Parathyroid adenoma (tissue), 2 donors: Measurements from ENCODE around the gene TMED1.

Experiments
- H2AFZ ChIP-seq: fragments of 300-600 bp; sonication (generic); one replicate; pipeline ENCODE4 v1.7.0; 2017; ENCODE audit warnings: antibody characterized with exemption, mild to moderate bottlenecking
- H3K27ac ChIP-seq: fragments of 300-600 bp; sonication (generic); one replicate; pipeline ENCODE4 v1.7.0; 2017
- H3K27me3 ChIP-seq: fragments of 300-600 bp; sonication (generic); one replicate; pipeline ENCODE4 v1.7.0; 2017; ENCODE audit warnings: low read length; ENCODE audit not compliant: control insufficient read depth, insufficient read depth
- H3K36me3 ChIP-seq: fragments of 300-600 bp; sonication (generic); one replicate; pipeline ENCODE4 v1.7.0; 2017; ENCODE audit warnings: low read length; ENCODE audit not compliant: control insufficient read depth, insufficient read depth
- H3K4me1 ChIP-seq: fragments of 300-600 bp; sonication (generic); one replicate; pipeline ENCODE4 v1.7.0; 2017; ENCODE audit warnings: control low read depth
- H3K4me2 ChIP-seq: fragments of 300-600 bp; sonication (generic); one replicate; pipeline ENCODE4 v1.7.0; 2017; ENCODE audit warnings: low read length
- H3K4me3 ChIP-seq: fragments of 300-600 bp; sonication (generic); one replicate; pipeline ENCODE4 v1.7.0; 2017; ENCODE audit warnings: low read depth, low read length
- H3K79me2 ChIP-seq: fragments of 300-600 bp; sonication (generic); one replicate; pipeline ENCODE4 v1.7.0; 2017; ENCODE audit warnings: control low read depth
- H3K9ac ChIP-seq: fragments of 300-600 bp; sonication (generic); one replicate; pipeline ENCODE4 v1.7.0; 2017; ENCODE audit warnings: mild to moderate bottlenecking
- H3K9me3 ChIP-seq: fragments of 300-600 bp; sonication (generic); one replicate; pipeline ENCODE4 v1.7.0; 2017; ENCODE audit warnings: low read length; ENCODE audit not compliant: control insufficient read depth
- TF ChIP-seq, protein P1 (sequence below): fragments of 300-600 bp; sonication (generic); IDR thresholded peaks from one replicate; pipeline ENCODE4 v1.7.0; 2017; ENCODE audit warnings: antibody characterized with exemption, mild to moderate bottlenecking
- donor health status: primary hyperparathyroidism.

TMED1 gene

DNA sequence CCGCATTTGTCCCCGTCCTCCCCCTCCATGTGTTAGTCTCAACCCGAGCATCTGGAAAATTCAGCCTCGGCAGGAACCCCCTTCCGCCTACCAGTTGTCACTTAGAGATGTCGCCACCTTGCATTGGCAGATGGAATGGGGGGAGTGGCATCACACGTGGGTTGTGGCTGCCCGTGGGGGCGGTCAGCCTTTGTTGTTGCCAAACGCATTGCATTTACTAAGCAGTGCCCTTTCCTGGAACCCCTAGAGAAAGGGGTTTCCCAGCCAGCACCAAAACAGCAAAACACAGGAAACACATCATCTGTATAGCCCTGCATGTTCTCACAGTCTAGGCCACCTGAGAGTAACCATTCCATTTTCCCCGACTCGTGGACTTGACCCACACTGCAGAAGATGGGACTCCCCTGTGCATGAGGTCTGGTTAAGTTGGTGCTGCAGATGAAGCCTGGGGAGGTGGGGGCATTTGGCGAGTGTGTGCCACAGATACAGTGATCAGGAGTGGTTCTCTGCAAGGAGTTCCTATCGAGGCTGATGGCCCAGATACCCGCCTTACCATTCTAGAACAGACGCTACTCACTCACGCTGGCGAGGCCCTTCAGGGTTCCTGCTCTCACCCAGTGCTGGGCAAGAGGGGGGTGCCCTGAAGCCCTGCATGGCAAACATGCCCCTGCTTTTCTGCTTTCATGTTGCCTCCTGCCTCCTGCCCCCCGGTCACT, 38.3 kb downstream of the TMED1 start:
- no peak overlapping the region for H3K9ac ChIP-seq
- H3K4me1 ChIP-seq: peaks cover 3% of the 10 kb centered on the region
- H3K9me3 ChIP-seq: no peaks in the 10 kb centered on the region
- H3K36me3 ChIP-seq: no peaks in the 10 kb centered on the region
- no peak overlapping the region for H3K4me2 ChIP-seq
- H3K79me2 ChIP-seq: peaks cover 14% of the 10 kb centered on the region
- no peak overlapping the region for H3K4me3 ChIP-seq
- TF ChIP-seq, protein P1, sequence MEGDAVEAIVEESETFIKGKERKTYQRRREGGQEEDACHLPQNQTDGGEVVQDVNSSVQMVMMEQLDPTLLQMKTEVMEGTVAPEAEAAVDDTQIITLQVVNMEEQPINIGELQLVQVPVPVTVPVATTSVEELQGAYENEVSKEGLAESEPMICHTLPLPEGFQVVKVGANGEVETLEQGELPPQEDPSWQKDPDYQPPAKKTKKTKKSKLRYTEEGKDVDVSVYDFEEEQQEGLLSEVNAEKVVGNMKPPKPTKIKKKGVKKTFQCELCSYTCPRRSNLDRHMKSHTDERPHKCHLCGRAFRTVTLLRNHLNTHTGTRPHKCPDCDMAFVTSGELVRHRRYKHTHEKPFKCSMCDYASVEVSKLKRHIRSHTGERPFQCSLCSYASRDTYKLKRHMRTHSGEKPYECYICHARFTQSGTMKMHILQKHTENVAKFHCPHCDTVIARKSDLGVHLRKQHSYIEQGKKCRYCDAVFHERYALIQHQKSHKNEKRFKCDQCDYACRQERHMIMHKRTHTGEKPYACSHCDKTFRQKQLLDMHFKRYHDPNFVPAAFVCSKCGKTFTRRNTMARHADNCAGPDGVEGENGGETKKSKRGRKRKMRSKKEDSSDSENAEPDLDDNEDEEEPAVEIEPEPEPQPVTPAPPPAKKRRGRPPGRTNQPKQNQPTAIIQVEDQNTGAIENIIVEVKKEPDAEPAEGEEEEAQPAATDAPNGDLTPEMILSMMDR: no peak
- H2AFZ ChIP-seq: no peak overlapping the region
- no peaks in the 10 kb centered on the region for H3K27me3 ChIP-seq
- H3K27ac ChIP-seq: no peak overlapping the region

GRCh38 chr19:10797078-10797477, 38.9 kb downstream of the TMED1 start:
- no peaks in the 10 kb centered on the region for H3K36me3 ChIP-seq
- H3K79me2 ChIP-seq: peaks cover 11% of the 10 kb centered on the region
- TF ChIP-seq, protein P1: no peak
- no peak overlapping the region for H2AFZ ChIP-seq
- H3K4me1 ChIP-seq: peaks cover 3% of the 10 kb centered on the region
- no peak overlapping the region for H3K4me2 ChIP-seq
- H3K9me3 ChIP-seq: no peaks in the 10 kb centered on the region
- H3K27ac ChIP-seq: no peak overlapping the region
- H3K4me3 ChIP-seq: no peak overlapping the region
- no peaks in the 10 kb centered on the region for H3K27me3 ChIP-seq
- H3K9ac ChIP-seq: no peak overlapping the region

DNA sequence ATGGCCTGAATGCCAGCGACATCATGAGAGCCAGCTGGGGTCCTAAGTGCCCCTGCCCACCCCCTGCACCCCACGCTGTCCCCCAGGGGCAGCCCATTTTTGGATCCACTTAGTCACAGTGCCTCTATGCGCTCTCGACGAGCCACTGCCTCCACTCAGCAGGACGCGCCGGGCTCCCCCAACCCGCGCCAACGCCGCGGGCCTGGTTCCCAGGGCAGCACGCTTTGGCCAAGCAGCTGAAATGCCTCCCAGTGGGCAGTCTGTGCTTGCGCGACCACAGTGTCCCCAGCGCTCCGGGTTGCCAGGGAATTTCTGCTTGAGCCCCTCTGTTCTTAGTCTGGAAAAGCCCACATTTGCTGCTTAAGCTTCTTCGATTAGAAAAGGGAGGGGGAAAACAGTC, 39.4 kb downstream of the TMED1 start:
- no peaks in the 10 kb centered on the region for H3K36me3 ChIP-seq
- H3K4me1 ChIP-seq: peaks cover 3% of the 10 kb centered on the region
- no peak overlapping the region for H3K4me3 ChIP-seq
- H3K9ac ChIP-seq: no peak overlapping the region
- H3K9me3 ChIP-seq: no peaks in the 10 kb centered on the region
- H2AFZ ChIP-seq: no peak overlapping the region
- H3K27me3 ChIP-seq: no peaks in the 10 kb centered on the region
- TF ChIP-seq, protein P1: no peak
- H3K27ac ChIP-seq: no peak overlapping the region
- no peak overlapping the region for H3K4me2 ChIP-seq
- H3K79me2 ChIP-seq: peaks cover 11% of the 10 kb centered on the region

DNA sequence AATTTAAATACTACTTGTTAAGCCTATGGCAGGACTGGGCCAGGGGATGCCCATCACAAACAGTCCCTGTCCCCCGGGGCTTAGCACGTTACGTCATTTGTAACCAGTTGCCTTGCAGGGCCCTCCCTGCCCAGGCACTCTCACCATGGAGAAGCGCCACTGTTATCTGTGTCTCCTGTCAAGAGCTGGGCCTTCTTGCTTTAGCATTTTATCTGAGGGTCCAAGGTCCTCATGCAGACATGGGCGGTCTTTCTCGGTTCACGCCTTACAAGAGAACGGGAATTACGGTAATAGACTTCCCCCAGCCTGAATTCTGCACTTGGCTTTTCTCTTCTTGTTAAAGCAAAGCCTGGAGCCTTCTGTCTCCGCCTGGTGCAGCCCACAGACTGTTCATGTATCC, 46.1 kb downstream of the TMED1 start:
- H3K9me3 ChIP-seq: no peaks in the 10 kb centered on the region
- no peak overlapping the region for H3K4me2 ChIP-seq
- H3K9ac ChIP-seq: no peak overlapping the region
- no peaks in the 10 kb centered on the region for H3K27me3 ChIP-seq
- H3K4me1 ChIP-seq: no peaks in the 10 kb centered on the region
- no peaks in the 10 kb centered on the region for H3K36me3 ChIP-seq
- no peak overlapping the region for H3K4me3 ChIP-seq
- TF ChIP-seq, protein P1: no peak
- no peak overlapping the region for H2AFZ ChIP-seq
- no peak overlapping the region for H3K27ac ChIP-seq
- H3K79me2 ChIP-seq: peaks cover 27% of the 10 kb centered on the region

DNA sequence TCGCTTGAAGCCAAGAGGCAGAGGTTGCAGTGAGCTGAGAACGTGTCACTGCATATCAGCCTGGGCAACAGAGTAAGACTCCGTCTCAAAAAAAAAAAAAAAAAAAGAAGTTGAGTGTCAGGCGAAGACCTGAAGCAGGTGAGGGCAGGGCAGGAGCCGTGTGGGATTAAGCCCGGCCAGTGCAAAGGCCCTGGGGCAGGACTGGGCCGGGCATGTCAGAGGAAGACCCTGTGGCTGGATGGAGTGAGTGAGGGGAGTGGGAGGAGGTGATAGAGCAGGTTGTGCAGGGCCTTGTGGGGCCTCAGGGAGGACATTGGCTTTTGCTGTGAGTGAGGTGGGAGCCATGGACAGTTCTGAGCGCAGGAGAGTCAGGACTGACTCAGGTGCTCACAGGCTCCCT, 47.9 kb downstream of the TMED1 start:
- H3K4me3 ChIP-seq: no peak overlapping the region
- TF ChIP-seq, protein P1: no peak
- H3K9ac ChIP-seq: no peak overlapping the region
- H3K9me3 ChIP-seq: no peaks in the 10 kb centered on the region
- H3K4me1 ChIP-seq: no peaks in the 10 kb centered on the region
- no peak overlapping the region for H2AFZ ChIP-seq
- H3K36me3 ChIP-seq: no peaks in the 10 kb centered on the region
- no peaks in the 10 kb centered on the region for H3K27me3 ChIP-seq
- no peak overlapping the region for H3K27ac ChIP-seq
- no peak overlapping the region for H3K4me2 ChIP-seq
- H3K79me2 ChIP-seq: peaks cover 28% of the 10 kb centered on the region
